ENCODE results near the gene RASA3.
A peak's percentile ranks its signal among the peaks of the same experiment; 100 is the strongest.

RASA3 gene

GRCh38 chr13:113947311-113948033, 185.0 kb downstream of the RASA3 start:
- peak; percentile 40 for DNase-seq
- H3K36me3 ChIP-seq (replicated peaks): no peaks in the 10 kb centered on the region
- in situ Hi-C loops (cut with HindIII; ENCODE audit: low pct_ligation_motif_present, low sequenced_read_pairs): no loop called here
- TF ChIP-seq CTCF (IDR thresholded peaks at IDR 0.05; ENCODE audit: low read depth, low read length, missing control alignments): peak; percentile 73
- no peak overlapping the region for H3K4me3 ChIP-seq (ENCODE audit: low read depth, low read length)
- H3K27ac ChIP-seq: no peak overlapping the region
- H3K27me3 ChIP-seq (replicated peaks): no peaks in the 10 kb centered on the region

- no peak for TF ChIP-seq CTCF (IDR thresholded peaks at IDR 0.05; ENCODE audit: low read depth, low read length, missing control alignments)
- H3K36me3 ChIP-seq (replicated peaks): no peaks in the 10 kb centered on the region
- no peak for DNase-seq
- no peak overlapping the region for H3K27ac ChIP-seq
- in situ Hi-C loops (cut with HindIII; ENCODE audit: low pct_ligation_motif_present, low sequenced_read_pairs): no loop called here
- H3K4me3 ChIP-seq (ENCODE audit: low read depth, low read length): no peak overlapping the region
- H3K27me3 ChIP-seq (replicated peaks): no peaks in the 10 kb centered on the region
Measured at GRCh38 chr13:113946409-113947181, 185.8 kb downstream of the RASA3 start.

GRCh38 chr13:113945857-113946408, 186.5 kb downstream of the RASA3 start:
- TF ChIP-seq CTCF (IDR thresholded peaks at IDR 0.05; ENCODE audit: low read depth, low read length, missing control alignments): no peak
- H3K27ac ChIP-seq: no peak overlapping the region

GRCh38 chr13:113943821-113944565, 188.4 kb downstream of the RASA3 start:
- H3K27me3 ChIP-seq (replicated peaks): no peaks in the 10 kb centered on the region
- TF ChIP-seq CTCF (IDR thresholded peaks at IDR 0.05; ENCODE audit: low read depth, low read length, missing control alignments): no peak
- H3K36me3 ChIP-seq (replicated peaks): no peaks in the 10 kb centered on the region
- no peak overlapping the region for H3K27ac ChIP-seq
- no peak overlapping the region for H3K4me3 ChIP-seq (ENCODE audit: low read depth, low read length)
- DNase-seq: no peak
- in situ Hi-C loops (cut with HindIII; ENCODE audit: low pct_ligation_motif_present, low sequenced_read_pairs): no loop called here

More at GRCh38 chr13:113945857-113946408, 186.5 kb downstream of the RASA3 start:
- no peaks in the 10 kb centered on the region for H3K36me3 ChIP-seq (replicated peaks)
- no peaks in the 10 kb centered on the region for H3K27me3 ChIP-seq (replicated peaks)
- H3K4me3 ChIP-seq (ENCODE audit: low read depth, low read length): no peak overlapping the region
- in situ Hi-C loops (cut with HindIII; ENCODE audit: low pct_ligation_motif_present, low sequenced_read_pairs): no loop called here
- no peak for DNase-seq

- H3K36me3 ChIP-seq (replicated peaks): no peaks in the 10 kb centered on the region
- no peak for DNase-seq
- no peak for TF ChIP-seq CTCF (IDR thresholded peaks at IDR 0.05; ENCODE audit: low read depth, low read length, missing control alignments)
- no peak overlapping the region for H3K27ac ChIP-seq
- no peak overlapping the region for H3K4me3 ChIP-seq (ENCODE audit: low read depth, low read length)
- H3K27me3 ChIP-seq (replicated peaks): no peaks in the 10 kb centered on the region
- in situ Hi-C loops (cut with HindIII; ENCODE audit: low pct_ligation_motif_present, low sequenced_read_pairs): no loop called here
Measured at GRCh38 chr13:113942591-113943103, 189.8 kb downstream of the RASA3 start.
